ENCODE measurements around the gene NGEF. TPM values are rescaled to one million over a fixed set of nuclear protein-coding genes. Genes with fewer than 3 reads are reported as not detected.

The NGEF gene
- total and polyA plus RNA-seq, 4 donors, result 15.4 to 46.3 (median 29.2) TPM

GRCh38 chr2:232955856-232956255 is 57.2 kb downstream of the NGEF start:
- Histone ChIP-seq H3K27ac (ENCODE audit: low read depth, low read length) (no peak overlapping the region), H3K36me3 (ENCODE audit: control insufficient read depth, insufficient read depth, low read length) (no peaks in the 10 kb centered on the region), H3K4me1 (ENCODE audit: control insufficient read depth, insufficient read depth, low read length) (peaks cover 6% of the 10 kb centered on the region), H3K9me3 (ENCODE audit: control insufficient read depth, insufficient read depth, low read length) (no peaks in the 10 kb centered on the region), H3K27me3 (ENCODE audit: control insufficient read depth, insufficient read depth, low read length) (no peaks in the 10 kb centered on the region), H3K4me3 (ENCODE audit: low read depth, low read length) (no peak overlapping the region)
- WGBS (ENCODE audit: insufficient coverage), result 100% methylated on average over 1 of the region's 5 CpGs
- DNase-seq (ENCODE audit: low read depth in 4 of 6, low spot score in 6 of 6), result no peak

GRCh38 chr2:232954691-232955090 is 58.4 kb downstream of the NGEF start:
- 87% methylated on average over 8 of the region's 10 CpGs for WGBS (ENCODE audit: insufficient coverage)
- Histone ChIP-seq H3K27me3 (ENCODE audit: control insufficient read depth, insufficient read depth, low read length) (no peaks in the 10 kb centered on the region), H3K36me3 (ENCODE audit: control insufficient read depth, insufficient read depth, low read length) (no peaks in the 10 kb centered on the region)

GRCh38 chr2:232951891-232952290 is 61.2 kb downstream of the NGEF start:
- no peak overlapping the region for H3K4me3 ChIP-seq (ENCODE audit: low read depth, low read length)
- H3K27ac ChIP-seq (ENCODE audit: low read depth, low read length), result no peak overlapping the region
- H3K4me1 ChIP-seq (ENCODE audit: control insufficient read depth, insufficient read depth, low read length), result peaks cover 6% of the 10 kb centered on the region
- H3K27me3 ChIP-seq (ENCODE audit: control insufficient read depth, insufficient read depth, low read length), result no peaks in the 10 kb centered on the region
- H3K36me3 ChIP-seq (ENCODE audit: control insufficient read depth, insufficient read depth, low read length), result no peaks in the 10 kb centered on the region
- no peaks in the 10 kb centered on the region for H3K9me3 ChIP-seq (ENCODE audit: control insufficient read depth, insufficient read depth, low read length)
- 23% methylated on average over 4 of the region's 7 CpGs for WGBS (ENCODE audit: insufficient coverage)
- no peak for DNase-seq (ENCODE audit: low read depth in 4 of 6, low spot score in 6 of 6)

More at GRCh38 chr2:232954691-232955090, 58.4 kb downstream of the NGEF start:
- no peak overlapping the region for H3K4me3 ChIP-seq (ENCODE audit: low read depth, low read length)
- H3K4me1 ChIP-seq (ENCODE audit: control insufficient read depth, insufficient read depth, low read length), result peaks cover 6% of the 10 kb centered on the region
- no peaks in the 10 kb centered on the region for H3K9me3 ChIP-seq (ENCODE audit: control insufficient read depth, insufficient read depth, low read length)
- H3K27ac ChIP-seq (ENCODE audit: low read depth, low read length), result no peak overlapping the region
- DNase-seq (ENCODE audit: low read depth in 4 of 6, low spot score in 6 of 6), result no peak

GRCh38 chr2:232951181-232951580 is 61.9 kb downstream of the NGEF start:
- WGBS (ENCODE audit: insufficient coverage), result 73% methylated on average over 8 of the region's 11 CpGs
- no peak for DNase-seq (ENCODE audit: low read depth in 4 of 6, low spot score in 6 of 6)
- peaks cover 6% of the 10 kb centered on the region for H3K4me1 ChIP-seq (ENCODE audit: control insufficient read depth, insufficient read depth, low read length)
- H3K36me3 ChIP-seq (ENCODE audit: control insufficient read depth, insufficient read depth, low read length), result no peaks in the 10 kb centered on the region
- no peak overlapping the region for H3K27ac ChIP-seq (ENCODE audit: low read depth, low read length)
- no peaks in the 10 kb centered on the region for H3K27me3 ChIP-seq (ENCODE audit: control insufficient read depth, insufficient read depth, low read length)
- H3K4me3 ChIP-seq (ENCODE audit: low read depth, low read length), result no peak overlapping the region
- H3K9me3 ChIP-seq (ENCODE audit: control insufficient read depth, insufficient read depth, low read length), result no peaks in the 10 kb centered on the region

- Histone ChIP-seq H3K27me3 (ENCODE audit: control insufficient read depth, insufficient read depth, low read length) (no peaks in the 10 kb centered on the region), H3K27ac (ENCODE audit: low read depth, low read length) (no peak overlapping the region), H3K36me3 (ENCODE audit: control insufficient read depth, insufficient read depth, low read length) (no peaks in the 10 kb centered on the region), H3K9me3 (ENCODE audit: control insufficient read depth, insufficient read depth, low read length) (no peaks in the 10 kb centered on the region), H3K4me3 (ENCODE audit: low read depth, low read length) (no peak overlapping the region), H3K4me1 (ENCODE audit: control insufficient read depth, insufficient read depth, low read length) (peaks cover 6% of the 10 kb centered on the region)
- peak in 2 of 6 donors; percentile 45 to 53 for DNase-seq (ENCODE audit: low read depth in 4 of 6, low spot score in 6 of 6)
- 88% methylated on average over 8 of the region's 8 CpGs for WGBS (ENCODE audit: insufficient coverage)
Observed at GRCh38 chr2:232950751-232951150, 62.3 kb downstream of the NGEF start.

GRCh38 chr2:232949016-232949415 is 64.0 kb downstream of the NGEF start:
- H3K9me3 ChIP-seq (ENCODE audit: control insufficient read depth, insufficient read depth, low read length), result no peaks in the 10 kb centered on the region
- 100% methylated on average over 2 of the region's 4 CpGs for WGBS (ENCODE audit: insufficient coverage)
- H3K36me3 ChIP-seq (ENCODE audit: control insufficient read depth, insufficient read depth, low read length), result no peaks in the 10 kb centered on the region
- no peak for DNase-seq (ENCODE audit: low read depth in 4 of 6, low spot score in 6 of 6)
- no peak overlapping the region for H3K27ac ChIP-seq (ENCODE audit: low read depth, low read length)
- H3K4me1 ChIP-seq (ENCODE audit: control insufficient read depth, insufficient read depth, low read length), result peaks cover 6% of the 10 kb centered on the region
- H3K4me3 ChIP-seq (ENCODE audit: low read depth, low read length), result no peak overlapping the region
- H3K27me3 ChIP-seq (ENCODE audit: control insufficient read depth, insufficient read depth, low read length), result no peaks in the 10 kb centered on the region

GRCh38 chr2:232942831-232943230 is 70.2 kb downstream of the NGEF start:
- no peaks in the 10 kb centered on the region for H3K27me3 ChIP-seq (ENCODE audit: control insufficient read depth, insufficient read depth, low read length)
- no peaks in the 10 kb centered on the region for H3K9me3 ChIP-seq (ENCODE audit: control insufficient read depth, insufficient read depth, low read length)
- WGBS (ENCODE audit: insufficient coverage), result no CpG with 5 or more reads among the region's 3 CpGs
- no peak for DNase-seq (ENCODE audit: low read depth in 4 of 6, low spot score in 6 of 6)
- no peaks in the 10 kb centered on the region for H3K4me1 ChIP-seq (ENCODE audit: control insufficient read depth, insufficient read depth, low read length)
- H3K36me3 ChIP-seq (ENCODE audit: control insufficient read depth, insufficient read depth, low read length), result no peaks in the 10 kb centered on the region
- H3K4me3 ChIP-seq (ENCODE audit: low read depth, low read length), result no peak overlapping the region
- no peak overlapping the region for H3K27ac ChIP-seq (ENCODE audit: low read depth, low read length)

- H3K27me3 ChIP-seq (ENCODE audit: control insufficient read depth, insufficient read depth, low read length), result no peaks in the 10 kb centered on the region
- H3K36me3 ChIP-seq (ENCODE audit: control insufficient read depth, insufficient read depth, low read length), result no peaks in the 10 kb centered on the region
- no peaks in the 10 kb centered on the region for H3K4me1 ChIP-seq (ENCODE audit: control insufficient read depth, insufficient read depth, low read length)
- no peak overlapping the region for H3K27ac ChIP-seq (ENCODE audit: low read depth, low read length)
- no peak for DNase-seq (ENCODE audit: low read depth in 4 of 6, low spot score in 6 of 6)
- no peak overlapping the region for H3K4me3 ChIP-seq (ENCODE audit: low read depth, low read length)
- H3K9me3 ChIP-seq (ENCODE audit: control insufficient read depth, insufficient read depth, low read length), result no peaks in the 10 kb centered on the region
- WGBS (ENCODE audit: insufficient coverage), result 80% methylated on average over 7 of the region's 10 CpGs
Observed at GRCh38 chr2:232941912-232942594, 71.0 kb downstream of the NGEF start.

- Histone ChIP-seq H3K4me1 (ENCODE audit: control insufficient read depth, insufficient read depth, low read length) (no peaks in the 10 kb centered on the region), H3K27ac (ENCODE audit: low read depth, low read length) (no peak overlapping the region), H3K36me3 (ENCODE audit: control insufficient read depth, insufficient read depth, low read length) (no peaks in the 10 kb centered on the region), H3K9me3 (ENCODE audit: control insufficient read depth, insufficient read depth, low read length) (no peaks in the 10 kb centered on the region), H3K27me3 (ENCODE audit: control insufficient read depth, insufficient read depth, low read length) (no peaks in the 10 kb centered on the region), H3K4me3 (ENCODE audit: low read depth, low read length) (no peak overlapping the region)
- no CpG with 5 or more reads among the region's 8 CpGs for WGBS (ENCODE audit: insufficient coverage)
- DNase-seq (ENCODE audit: low read depth in 4 of 6, low spot score in 6 of 6), result no peak
Observed at GRCh38 chr2:232941400-232941799, 71.7 kb downstream of the NGEF start.

- Histone ChIP-seq H3K4me3 (ENCODE audit: low read depth, low read length) (no peak overlapping the region), H3K9me3 (ENCODE audit: control insufficient read depth, insufficient read depth, low read length) (no peaks in the 10 kb centered on the region), H3K27me3 (ENCODE audit: control insufficient read depth, insufficient read depth, low read length) (no peaks in the 10 kb centered on the region), H3K36me3 (ENCODE audit: control insufficient read depth, insufficient read depth, low read length) (no peaks in the 10 kb centered on the region), H3K4me1 (ENCODE audit: control insufficient read depth, insufficient read depth, low read length) (no peaks in the 10 kb centered on the region), H3K27ac (ENCODE audit: low read depth, low read length) (no peak overlapping the region)
- DNase-seq (ENCODE audit: low read depth in 4 of 6, low spot score in 6 of 6), result no peak
- WGBS (ENCODE audit: insufficient coverage), result 96% methylated on average over 2 of the region's 5 CpGs
Observed at GRCh38 chr2:232940724-232941123, 72.3 kb downstream of the NGEF start.

Measured in spinal cord (tissue), 10 donors.